GM12873 (cell line): ENCODE data around the gene SHLD1.

Experiments
- CTCF ChIP-seq: IDR thresholded peaks from 2 replicates; pipeline ENCODE4 v1.5.1; 2012; ENCODE audit warnings: low read depth, mild to moderate bottlenecking, moderate library complexity, low read length, control low read depth; ENCODE audit not compliant: insufficient read depth; ENCODE audit errors: missing control alignments

Gene SHLD1

GRCh38 chr20:5895626-5896025 is 145.4 kb downstream of the SHLD1 start:
- no peak for TF ChIP-seq CTCF

- no peak for TF ChIP-seq CTCF
Observed at GRCh38 chr20:5899444-5899843, 149.2 kb downstream of the SHLD1 start.

GRCh38 chr20:5900908-5901307 is 150.7 kb downstream of the SHLD1 start:
- no peak for TF ChIP-seq CTCF

GRCh38 chr20:5908981-5909380 is 158.8 kb downstream of the SHLD1 start:
- TF ChIP-seq CTCF = no peak

GRCh38 chr20:5910186-5910585 is 160.0 kb downstream of the SHLD1 start:
- TF ChIP-seq CTCF = no peak

DNA sequence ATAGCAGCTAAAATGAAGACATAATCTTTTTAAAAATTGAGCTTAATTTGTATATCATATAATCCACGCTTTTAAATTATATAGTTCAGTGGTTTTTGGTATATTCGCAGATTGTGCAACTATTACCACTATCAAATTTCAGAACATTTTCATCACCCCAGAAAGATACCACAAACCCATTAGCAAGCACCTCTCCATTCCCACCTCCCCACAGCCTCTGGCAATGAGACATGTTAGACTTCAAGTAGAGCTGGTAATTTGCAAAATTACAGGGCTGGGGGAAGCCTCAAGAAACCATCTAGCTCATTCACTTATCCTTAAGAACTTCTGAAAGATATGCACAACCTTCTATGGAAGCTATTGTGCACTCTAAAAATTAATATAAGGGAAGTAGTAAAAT is 163.0 kb downstream of the SHLD1 start:
- no peak for TF ChIP-seq CTCF
